COLO668 (cell line): ENCODE results near the gene NAIF1.
"Not testable (repeated sequence)": the region's sequence is repeated elsewhere in the genome, so short reads cannot be mapped to it uniquely, and the experiment has no call there.

Experiments
- DNase-seq: peaks from one replicate; lab custom pipeline; 2025; ENCODE audit not compliant: unreplicated experiment; lab: John Stamatoyannopoulos, UW

Gene NAIF1

DNA sequence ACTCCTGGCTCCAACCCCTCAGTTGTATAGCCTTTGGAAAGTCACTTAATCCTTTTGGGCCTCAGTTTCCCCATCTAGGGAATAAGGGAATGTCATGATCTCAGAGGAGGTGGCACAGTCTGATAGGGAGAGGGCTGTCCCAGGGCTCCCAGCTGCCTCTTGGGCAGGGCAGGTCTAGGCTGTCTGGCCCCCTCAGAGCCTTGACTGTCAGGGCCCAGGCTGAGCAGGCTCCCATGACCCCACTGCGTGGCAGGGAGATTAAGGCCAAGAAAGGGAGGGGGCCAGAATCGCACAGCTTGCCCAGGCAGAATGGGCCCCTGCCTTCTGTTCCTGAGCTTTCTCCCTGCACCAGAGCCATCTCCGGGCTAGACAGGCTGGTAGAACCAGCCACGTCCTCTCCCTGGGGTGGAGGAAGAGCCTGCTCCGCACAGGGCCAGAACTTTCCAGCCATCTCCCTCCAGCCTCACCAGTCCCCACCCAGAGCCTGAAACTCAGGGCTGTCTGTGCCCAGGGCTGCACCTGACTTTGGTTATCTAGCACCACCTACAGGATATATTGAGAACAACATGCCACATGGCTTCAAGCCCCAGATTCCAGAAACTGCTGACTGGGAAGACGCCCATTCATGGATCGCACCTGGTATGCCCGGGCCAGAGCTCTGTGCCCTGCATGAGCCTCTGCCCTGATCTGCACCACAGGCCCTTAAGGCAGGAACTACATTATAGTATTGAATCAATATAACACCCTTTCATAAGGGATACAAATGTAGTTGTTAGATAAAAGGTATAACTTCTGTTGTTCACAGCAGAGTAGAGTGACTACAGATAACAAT, 32.1 kb downstream of the NAIF1 start:
- DNase-seq, result peak; percentile 81

DNA sequence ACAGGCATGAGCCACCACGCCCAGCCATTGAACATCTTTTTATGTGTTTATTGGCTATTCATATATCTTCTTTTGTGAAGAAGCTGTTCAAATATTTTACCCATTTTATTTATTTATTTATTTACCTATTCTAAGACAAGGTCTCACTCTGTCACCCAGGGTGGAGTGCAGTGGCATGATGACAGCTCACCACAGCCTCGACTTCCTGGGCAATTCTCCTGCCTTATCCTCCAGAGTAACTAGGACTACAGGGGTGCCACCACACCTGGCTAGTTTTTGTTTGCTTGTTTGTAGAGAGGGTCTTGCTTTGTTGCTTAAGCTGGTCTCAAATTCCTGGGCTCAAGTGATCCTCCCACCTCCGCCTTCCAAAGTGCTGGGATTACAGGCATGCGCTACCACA, 33.5 kb downstream of the NAIF1 start:
- no peak for DNase-seq

GRCh38 chr9:128027705-128028104, 39.4 kb downstream of the NAIF1 start:
- DNase-seq, result no peak

DNA sequence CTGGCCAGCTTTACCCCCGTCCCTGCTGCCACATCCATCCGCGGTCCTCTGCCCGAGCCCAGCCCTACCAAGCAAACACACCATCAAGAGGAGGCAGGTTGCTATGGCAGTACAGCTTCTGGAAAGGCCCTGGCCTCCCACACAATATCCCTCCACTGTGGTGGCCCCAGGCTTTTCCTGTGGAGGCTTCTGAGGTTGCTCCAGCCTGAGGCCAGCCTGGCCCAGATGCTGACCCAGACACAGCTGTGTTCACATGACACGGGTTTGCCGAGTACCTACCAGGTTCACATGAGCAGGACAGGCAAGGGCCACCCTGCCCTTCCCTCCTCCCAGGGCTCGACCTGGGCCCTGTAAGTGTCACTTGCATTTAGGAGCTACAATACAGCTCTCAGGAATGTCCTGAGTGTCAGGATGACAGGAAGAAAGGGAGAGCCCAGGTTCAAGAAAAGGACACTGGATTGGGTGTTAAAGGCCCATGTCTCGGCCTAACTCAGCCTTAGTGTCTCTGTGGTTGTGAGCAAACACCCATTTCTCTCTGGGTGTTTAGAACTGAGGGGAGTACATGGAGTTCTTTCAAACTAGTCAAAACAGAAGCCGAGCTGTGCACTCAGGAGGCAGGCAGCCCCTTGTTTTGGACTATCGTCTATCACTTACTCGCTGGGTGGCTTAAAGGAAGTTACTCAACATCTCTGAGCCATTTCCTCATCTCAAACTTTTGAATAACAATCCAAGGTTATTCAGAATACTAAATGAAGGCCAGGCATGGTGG, 40.2 kb downstream of the NAIF1 start:
- peak; percentile 43 for DNase-seq

- DNase-seq, result no peak
These were observed 40.8 kb downstream of the NAIF1 start for GRCh38 chr9:128026255-128026772.

DNA sequence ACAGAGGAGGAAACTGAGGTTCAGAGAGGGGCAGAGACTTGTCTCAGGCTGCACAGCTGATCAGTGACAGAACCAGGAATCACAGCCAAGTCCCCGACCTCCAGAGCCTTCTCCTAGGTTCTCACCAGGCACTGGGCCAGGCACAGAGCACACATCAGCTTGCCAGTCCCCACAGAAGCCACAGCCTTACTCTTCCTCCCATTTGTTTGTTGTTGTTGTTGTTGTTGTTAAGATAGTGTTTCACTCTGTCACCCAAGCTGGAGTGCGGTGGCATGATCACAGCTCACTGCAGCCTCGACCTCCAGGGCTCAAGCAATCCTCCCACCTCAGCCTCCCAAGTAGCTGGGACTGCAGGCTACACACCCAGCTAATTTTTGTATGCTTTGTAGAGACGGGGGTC, 41.4 kb downstream of the NAIF1 start:
- no peak for DNase-seq

GRCh38 chr9:128024761-128025308, 42.3 kb downstream of the NAIF1 start:
- no peak for DNase-seq

- not testable (repeated sequence) for DNase-seq
These were observed 43.4 kb downstream of the NAIF1 start for GRCh38 chr9:128023671-128024070.

GRCh38 chr9:128022886-128023285, 44.2 kb downstream of the NAIF1 start:
- DNase-seq, result no peak

DNA sequence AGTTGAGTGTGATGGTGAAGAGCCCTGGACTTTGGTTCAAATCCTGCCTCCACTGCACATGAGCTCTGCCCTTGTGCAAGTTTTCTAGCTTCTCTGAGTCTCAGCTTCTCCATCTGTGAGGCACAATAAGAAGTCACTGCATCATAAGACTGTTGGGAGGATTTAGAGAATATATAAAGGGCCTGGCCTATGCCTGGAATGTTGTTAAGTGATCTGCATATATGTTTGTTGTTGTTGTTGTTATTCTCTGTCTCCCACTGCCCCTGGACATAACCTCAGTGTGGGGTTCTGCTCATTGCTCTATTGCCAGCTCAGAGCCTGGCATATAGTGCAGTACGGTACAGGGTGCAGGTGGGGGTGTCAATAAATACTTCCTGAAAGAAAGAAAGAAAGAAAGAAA, 46.0 kb downstream of the NAIF1 start:
- DNase-seq, result no peak

GRCh38 chr9:128020692-128021091, 46.4 kb downstream of the NAIF1 start:
- DNase-seq, result no peak

DNA sequence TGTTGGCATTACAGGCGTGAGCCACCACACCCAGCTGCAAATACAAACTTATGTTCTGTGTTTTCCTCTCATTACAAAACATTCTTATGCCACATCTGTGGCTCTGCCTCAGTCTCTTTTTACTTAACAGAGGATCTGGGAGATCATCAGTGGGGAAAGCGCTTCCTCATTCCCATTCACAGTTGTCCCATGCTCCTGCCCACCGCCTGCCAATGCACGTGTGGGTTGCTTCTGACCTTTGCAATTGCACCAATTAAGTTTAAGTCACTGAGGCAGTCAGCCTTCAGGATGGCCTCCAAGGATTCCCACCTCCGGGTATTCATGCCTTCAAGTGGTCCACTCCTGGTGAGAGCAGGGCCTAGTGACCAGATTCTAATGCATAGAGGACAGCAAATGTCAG, 51.4 kb downstream of the NAIF1 start:
- no peak for DNase-seq
